Activated gamma-delta T cell (primary cell): ENCODE results near the gene ZBTB42.
"Not testable (repeated sequence)": the region's sequence is repeated elsewhere in the genome, so short reads cannot be mapped to it uniquely, and the experiment has no call there.

Experiments
- DNase-seq: peaks from one replicate; lab custom pipeline; 2025; lab: John Stamatoyannopoulos, UW

The ZBTB42 gene

GRCh38 chr14:104836171-104836935, 35.5 kb downstream of the ZBTB42 start:
- DNase-seq: not testable (repeated sequence)

- no peak for DNase-seq
Observed at GRCh38 chr14:104841730-104842129, 40.8 kb downstream of the ZBTB42 start.

- no peak for DNase-seq
Observed at GRCh38 chr14:104843006-104843405, 42.1 kb downstream of the ZBTB42 start.

GRCh38 chr14:104843442-104844305, 42.8 kb downstream of the ZBTB42 start:
- DNase-seq: no peak

- no peak for DNase-seq
Observed at GRCh38 chr14:104844306-104845032, 43.6 kb downstream of the ZBTB42 start.

GRCh38 chr14:104845033-104845666, 44.2 kb downstream of the ZBTB42 start:
- DNase-seq: no peak

- DNase-seq: no peak
Observed at GRCh38 chr14:104845834-104846441, 45.0 kb downstream of the ZBTB42 start.

- no peak for DNase-seq
Observed at GRCh38 chr14:104852280-104852663, 51.4 kb downstream of the ZBTB42 start.
